ENCODE measurements around the gene LRRC41. TPM values are rescaled to one million over a fixed set of nuclear protein-coding genes. Genes with fewer than 3 reads are reported as not detected.

LRRC41 gene
- total RNA-seq, 4 donors from 2014 or later, result 69.8 to 87.6 (median 84.7) TPM

GRCh38 chr1:46278807-46279206 is 24.6 kb downstream of the LRRC41 start:
- no peak for DNase-seq (ENCODE audit: low spot score in 2 of 2)

GRCh38 chr1:46277658-46278373 is 25.6 kb downstream of the LRRC41 start:
- TF ChIP-seq CTCF (IDR thresholded peaks at IDR 0.05) (no peak), POLR2AphosphoS5 (IDR thresholded peaks at IDR 0.05) (no peak), EP300 (IDR thresholded peaks at IDR 0.05) (no peak), POLR2A (IDR thresholded peaks at IDR 0.05) (no peak)
- no peaks in the 10 kb centered on the region for H3K4me1 ChIP-seq
- H3K9me3 ChIP-seq, result no peaks in the 10 kb centered on the region
- no peaks in the 10 kb centered on the region for H3K27me3 ChIP-seq
- DNase-seq (ENCODE audit: low spot score in 2 of 2), result no peak
- H3K4me3 ChIP-seq, result no peak overlapping the region
- WGBS, result 91% methylated on average over 9 of the region's 14 CpGs
- no peak overlapping the region for H3K27ac ChIP-seq
- peaks cover 53% of the 10 kb centered on the region for H3K36me3 ChIP-seq

More at GRCh38 chr1:46278807-46279206, 24.6 kb downstream of the LRRC41 start:
- peaks cover 62% of the 10 kb centered on the region for H3K36me3 ChIP-seq
- H3K27ac ChIP-seq, result no peak overlapping the region
- 82% methylated on average over 10 of the region's 12 CpGs for WGBS
- TF ChIP-seq EP300 (IDR thresholded peaks at IDR 0.05) (no peak), POLR2AphosphoS5 (IDR thresholded peaks at IDR 0.05) (no peak), CTCF (IDR thresholded peaks at IDR 0.05) (no peak), POLR2A (IDR thresholded peaks at IDR 0.05) (no peak)
- H3K4me3 ChIP-seq, result no peak overlapping the region
- H3K4me1 ChIP-seq, result no peaks in the 10 kb centered on the region
- no peaks in the 10 kb centered on the region for H3K9me3 ChIP-seq
- no peaks in the 10 kb centered on the region for H3K27me3 ChIP-seq

- TF ChIP-seq POLR2AphosphoS5 (IDR thresholded peaks at IDR 0.05) (no peak), CTCF (IDR thresholded peaks at IDR 0.05) (no peak), EP300 (IDR thresholded peaks at IDR 0.05) (no peak), POLR2A (IDR thresholded peaks at IDR 0.05) (no peak)
- Histone ChIP-seq H3K4me1 (no peaks in the 10 kb centered on the region), H3K4me3 (no peak overlapping the region), H3K27ac (no peak overlapping the region), H3K36me3 (peaks cover 24% of the 10 kb centered on the region), H3K27me3 (no peaks in the 10 kb centered on the region), H3K9me3 (no peaks in the 10 kb centered on the region)
- 94% methylated on average over 6 of the region's 6 CpGs for WGBS
- DNase-seq (ENCODE audit: low spot score in 2 of 2), result no peak
Measured at GRCh38 chr1:46275030-46275337, 28.4 kb downstream of the LRRC41 start.

GRCh38 chr1:46274225-46275029 is 29.0 kb downstream of the LRRC41 start:
- no peak for DNase-seq (ENCODE audit: low spot score in 2 of 2)
- WGBS, result 94% methylated on average over 6 of the region's 6 CpGs
- H3K36me3 ChIP-seq, result peaks cover 19% of the 10 kb centered on the region
- no peak overlapping the region for H3K27ac ChIP-seq
- no peaks in the 10 kb centered on the region for H3K27me3 ChIP-seq
- no peak overlapping the region for H3K4me3 ChIP-seq
- no peaks in the 10 kb centered on the region for H3K4me1 ChIP-seq
- TF ChIP-seq CTCF (IDR thresholded peaks at IDR 0.05) (no peak), POLR2A (IDR thresholded peaks at IDR 0.05) (no peak), POLR2AphosphoS5 (IDR thresholded peaks at IDR 0.05) (no peak), EP300 (IDR thresholded peaks at IDR 0.05) (no peak)
- H3K9me3 ChIP-seq, result no peaks in the 10 kb centered on the region

- no peak overlapping the region for H3K4me3 ChIP-seq
- no peaks in the 10 kb centered on the region for H3K9me3 ChIP-seq
- DNase-seq (ENCODE audit: low spot score in 2 of 2), result no peak
- H3K27me3 ChIP-seq, result no peaks in the 10 kb centered on the region
- no peak for TF ChIP-seq POLR2AphosphoS5 (IDR thresholded peaks at IDR 0.05)
- no peak for TF ChIP-seq POLR2A (IDR thresholded peaks at IDR 0.05)
- no peak for TF ChIP-seq EP300 (IDR thresholded peaks at IDR 0.05)
- TF ChIP-seq CTCF (IDR thresholded peaks at IDR 0.05), result no peak
- no peaks in the 10 kb centered on the region for H3K36me3 ChIP-seq
- WGBS, result 100% methylated on average over 1 of the region's 1 CpG
- no peak overlapping the region for H3K27ac ChIP-seq
- no peaks in the 10 kb centered on the region for H3K4me1 ChIP-seq
Measured at GRCh38 chr1:46268578-46268977, 34.8 kb downstream of the LRRC41 start.

Data from suprapubic skin (tissue), 4 donors.